HG02970 (cell line): ENCODE results near the gene SERP1.

Experiments used
- ATAC-seq: cut with Tn5 transposase; IDR thresholded peaks from one replicate; pipeline ENCODE4 v1.9.1; 2021; ENCODE audit warnings: mild to moderate bottlenecking, moderate library complexity, moderate number of reproducible peaks; ENCODE audit not compliant: unreplicated experiment, low FRiP score

Gene SERP1

DNA sequence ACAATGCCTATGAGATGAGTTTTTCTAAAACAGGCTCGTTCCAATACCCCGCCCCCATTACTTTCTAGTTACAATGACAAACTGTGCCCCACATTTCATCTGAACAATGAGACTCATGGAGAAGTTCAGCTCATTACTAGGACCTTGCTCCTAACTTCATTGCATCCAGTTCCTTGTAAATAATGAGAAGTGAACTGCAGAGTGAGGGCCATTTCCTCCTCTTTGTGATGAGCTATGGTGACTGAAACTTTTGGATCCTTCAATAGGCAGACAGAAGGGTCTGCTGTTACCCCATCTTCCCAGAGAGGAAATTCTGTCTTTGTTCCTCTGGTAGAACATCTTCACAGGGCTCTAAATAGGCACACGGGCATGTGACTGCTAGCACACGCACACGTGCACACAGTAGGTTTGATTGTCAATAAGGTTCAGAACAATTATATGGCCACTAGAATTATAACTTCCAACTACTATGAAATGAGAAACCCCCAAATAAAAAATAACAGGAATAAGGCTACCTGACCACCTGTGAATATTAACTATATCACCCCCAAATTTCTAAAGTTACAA, 51.8 kb downstream of the SERP1 start:
- no peak for ATAC-seq
